Ovary (tissue), 9 donors: ENCODE measurements around the gene PNPLA5. TPM values are rescaled to one million over a fixed set of nuclear protein-coding genes. Genes with fewer than 3 reads are reported as not detected.

Experiments
- DNase-seq, 5 donors: peaks; one replicate each; pipeline ENCODE4 v3.0.0-alpha.2; 2019 to 2020
- H3K27ac ChIP-seq, 2 donors: fragments of 200-600 bp; one replicate each; pipeline versions ENCODE4 v1.5.1 to v1.8.0; 2019 to 2022
- H3K27me3 ChIP-seq: fragments of 200-600 bp; one replicate; pipeline ENCODE4 v1.8.0; 2022
- H3K36me3 ChIP-seq: fragments of 200-600 bp; sonication (generic); one replicate; pipeline ENCODE4 v1.5.1; 2019
- H3K4me1 ChIP-seq: one replicate; pipeline ENCODE4 v1.8.1; 2013; ENCODE audit warnings: mild to moderate bottlenecking, moderate library complexity; ENCODE audit not compliant: insufficient read depth
- H3K4me3 ChIP-seq: fragments of 200-600 bp; sonication (generic); one replicate; pipeline ENCODE4 v1.5.1; 2017
- H3K9me3 ChIP-seq, 2 donors: fragments of 200-600 bp in 1 of 2; sonication (generic) in 1 of 2; one replicate each; pipeline versions ENCODE4 v1.5.1 to v1.8.1; 2013 to 2019; ENCODE audit warnings: mild to moderate bottlenecking in 1 of 2, moderate library complexity in 1 of 2
- CTCF ChIP-seq, 3 donors: fragments of 450-650 bp in 2 of 3; fragments of 200-600 bp in 1 of 3; IDR thresholded peaks; one replicate each; pipeline versions ENCODE4 v1.5.1 to v1.8.0; 2016 to 2022; ENCODE audit warnings: antibody characterized with exemption in 3 of 3, mild to moderate bottlenecking in 1 of 3
- EP300 ChIP-seq: sonication (generic); formaldehyde crosslinking; IDR thresholded peaks from one replicate; pipeline ENCODE4 v1.6.1; 2017; ENCODE audit warnings: antibody characterized with exemption
- POLR2A ChIP-seq: fragments of 450-650 bp; IDR thresholded peaks from one replicate; pipeline ENCODE4 v1.6.1; 2017; ENCODE audit warnings: antibody characterized with exemption, mild to moderate bottlenecking, moderate library complexity
- WGBS, 3 donors: extraction: QIAGEN DNeasy Blood & Tissue Kit in 1 of 3; methylation state at CpG; one replicate each; pipeline versions ENCODE4 v1.1.5 to v1.1.7; 2013 to 2017; 5-methylcytosine and 5-hydroxymethylcytosine counted together
- intact Hi-C, 4 donors: fragments of 100-400 bp; cut with DNase I; formaldehyde crosslinking; loops; one replicate each; pipeline versions ENCODE4 v1.11.0 to v1.15.1; 2022 to 2023
- polyA plus RNA-seq, 2 donors: library from polyadenylated mRNA; stranded (reverse); fragments of 200-250 nt in 1 of 2; fragments of 350-450 nt in 1 of 2; fragmentation: Illumina TruSeq in 1 of 2; extraction: RNeasy Lipid Tissue Mini Kit (QIAGEN cat#74804) in 1 of 2; gene quantifications; one replicate each; pipeline ENCODE4 v1.2.3, GENCODE V29; 2013 to 2014
- total RNA-seq, 7 donors: library from RNA; depleted of rRNA in 2 of 7; stranded (reverse); fragments of >200 nt in 2 of 7; fragmentation: NEBNext Ultra II Directional in 3 of 7; extraction: Animal tissue kit (Norgen Biotek cat#: 25700) in 3 of 7; gene quantifications; one replicate each; pipeline versions ENCODE4 v1.1.0 to v1.2.4, GENCODE V29; 2016 to 2023
- donor health status: DM: no; HTN: no; CAD: no; lungs with moderate emphysema.
- donor health status: DM: no; HTN: no; CAD: no.
- donor health status: Bipolar disorder and iron deficiency.
- donor health status: DM: yes; HTN: yes; CAD: no.
- donor health status: DM: no; HTN: no; CAD: no.
- donor health status: DM: yes; HTN: yes; CAD: no.

The PNPLA5 gene
- total and polyA plus RNA-seq, 9 donors: 0.10 TPM; not detected in 8

GRCh38 chr22:43835736-43836135 is 56.1 kb downstream of the PNPLA5 start:
- Histone ChIP-seq H3K36me3 (no peaks in the 10 kb centered on the region), H3K27ac (no peak overlapping the region), H3K4me3 (no peak overlapping the region), H3K4me1 (no peaks in the 10 kb centered on the region), H3K27me3 (no peaks in the 10 kb centered on the region), H3K9me3 (no peaks in the 10 kb centered on the region)
- intact Hi-C loops: no loop called here
- DNase-seq: no peak
- TF ChIP-seq POLR2A (no peak), CTCF (IDR thresholded peaks at IDR 0.05) (no peak), EP300 (no peak)
- WGBS, 3 donors: 90 to 93% (median 93%) methylated on average over 13 of the region's 13 CpGs

- DNase-seq: no peak
- Histone ChIP-seq H3K4me1 (no peaks in the 10 kb centered on the region), H3K9me3 (no peaks in the 10 kb centered on the region), H3K36me3 (no peaks in the 10 kb centered on the region), H3K27ac (no peak overlapping the region), H3K27me3 (no peaks in the 10 kb centered on the region), H3K4me3 (no peak overlapping the region)
- intact Hi-C loops: no loop called here
- 84 to 91% (median 88%) methylated on average over 12 of the region's 12 CpGs for WGBS, 3 donors
- TF ChIP-seq POLR2A (no peak), CTCF (IDR thresholded peaks at IDR 0.05) (no peak), EP300 (no peak)
These were observed 56.6 kb downstream of the PNPLA5 start for GRCh38 chr22:43835166-43835565.

GRCh38 chr22:43833286-43834240 is 58.2 kb downstream of the PNPLA5 start:
- H3K4me1 ChIP-seq: peaks cover 2% of the 10 kb centered on the region
- H3K27ac ChIP-seq: no peak overlapping the region
- H3K36me3 ChIP-seq: no peaks in the 10 kb centered on the region
- no peaks in the 10 kb centered on the region for H3K9me3 ChIP-seq
- DNase-seq: no peak
- no peak overlapping the region for H3K4me3 ChIP-seq
- H3K27me3 ChIP-seq: no peaks in the 10 kb centered on the region
- intact Hi-C loops: no loop called here
- WGBS, 3 donors: 81 to 84% (median 82%) methylated on average over 32 to 36 of the region's 36 CpGs
- no peak for TF ChIP-seq POLR2A
- TF ChIP-seq EP300: no peak
- TF ChIP-seq CTCF (IDR thresholded peaks at IDR 0.05): no peak

- peak in 1 of 5 donors; percentile 35 for DNase-seq
- 86 to 90% (median 90%) methylated on average over 18 of the region's 18 CpGs for WGBS, 3 donors
- intact Hi-C loops: no loop called here
- no peak overlapping the region for H3K4me3 ChIP-seq
- TF ChIP-seq POLR2A: no peak
- TF ChIP-seq CTCF (IDR thresholded peaks at IDR 0.05): no peak
- no peak overlapping the region for H3K27ac ChIP-seq
- H3K36me3 ChIP-seq: no peaks in the 10 kb centered on the region
- no peaks in the 10 kb centered on the region for H3K27me3 ChIP-seq
- no peaks in the 10 kb centered on the region for H3K9me3 ChIP-seq
- H3K4me1 ChIP-seq: peaks cover 9% of the 10 kb centered on the region
These were observed 59.2 kb downstream of the PNPLA5 start for GRCh38 chr22:43832393-43833265.
